HEK293 (cell line): Measurements from ENCODE around the gene LRP1-AS.

Experiments used
- CTCF ChIA-PET: fragments of 350-600 bp; formaldehyde crosslinking; extraction: SDS; loops from one replicate; lab custom pipeline; 2021; ENCODE audit warnings: antibody characterized with exemption; lab: Yijun Ruan, JAX
- POLR2A ChIA-PET: fragments of 300-600 bp; formaldehyde crosslinking; extraction: SDS; loops from one replicate; lab custom pipeline; 2020; ENCODE audit warnings: antibody characterized with exemption, inconsistent platforms; lab: Yijun Ruan, JAX
- H3K27ac ChIP-seq: fragments of 200-500 bp; sonication (Bioruptor generic); 2 replicates; pipeline ENCODE4 v1.5.1; 2014; ENCODE audit warnings: low read depth, low read length, control low read depth, inconsistent platforms; ENCODE audit errors: extremely low read depth
- H3K36me3 ChIP-seq, 2 experiments: fragments of 200-500 bp in 1 of 2; sonication (Bioruptor generic) in 1 of 2; 1 replicate in 1 of 2; 2 replicates in 1 of 2; pipeline ENCODE4 v1.5.1; 2014 to 2017; ENCODE audit warnings: inconsistent platforms in 2 of 2, low read length in 2 of 2; ENCODE audit not compliant: control insufficient read depth in 2 of 2, insufficient read depth in 1 of 2
- H3K4me1 ChIP-seq: fragments of 200-500 bp; sonication (Bioruptor generic); 2 replicates; pipeline ENCODE4 v1.5.1; 2014; ENCODE audit warnings: mild to moderate bottlenecking, low read length, inconsistent platforms; ENCODE audit not compliant: control insufficient read depth, insufficient read depth
- H3K4me3 ChIP-seq: 2 replicates; pipeline ENCODE4 v1.5.1; 2011; ENCODE audit warnings: low read depth, mild to moderate bottlenecking, control low read depth, low read length, moderate library complexity
- H3K9me3 ChIP-seq: fragments of 200-500 bp; sonication (Bioruptor generic); 2 replicates; pipeline ENCODE4 v1.5.1; 2014; ENCODE audit warnings: low read depth, low read length, inconsistent platforms; ENCODE audit not compliant: control insufficient read depth, insufficient read depth
- EGR2 ChIP-seq: fragments of 450-650 bp; formaldehyde crosslinking; IDR thresholded peaks from 2 replicates; pipeline ENCODE4 v1.5.1; 2016; ENCODE audit warnings: low read depth, missing biosample characterization, missing genetic modification characterization
- ELK4 ChIP-seq: IDR thresholded peaks from 2 replicates; pipeline ENCODE4 v1.6.1; 2011; ENCODE audit warnings: mild to moderate bottlenecking, low read depth, low read length, borderline replicate concordance
- GLIS1 ChIP-seq: fragments of 450-650 bp; formaldehyde crosslinking; IDR thresholded peaks from 2 replicates; pipeline ENCODE4 v1.5.1; 2016; ENCODE audit warnings: missing biosample characterization, missing genetic modification characterization
- HIC1 ChIP-seq: fragments of 450-650 bp; formaldehyde crosslinking; IDR thresholded peaks from 2 replicates; pipeline ENCODE4 v1.5.1; 2016; ENCODE audit warnings: missing biosample characterization, missing genetic modification characterization
- HOXA7 ChIP-seq: sonication (generic); formaldehyde crosslinking; IDR thresholded peaks from 2 replicates; pipeline ENCODE4 v1.8.1; 2022; ENCODE audit warnings: missing genetic modification reagents, borderline replicate concordance
- KLF10 ChIP-seq: fragments of 450-650 bp; IDR thresholded peaks from 2 replicates; pipeline ENCODE4 v1.5.1; 2018; ENCODE audit warnings: missing biosample characterization, mild to moderate bottlenecking, missing genetic modification characterization
- OVOL3 ChIP-seq: fragments of 450-650 bp; formaldehyde crosslinking; IDR thresholded peaks from 2 replicates; pipeline ENCODE4 v1.5.1; 2016; ENCODE audit warnings: missing biosample characterization, missing genetic modification characterization
- PRDM6 ChIP-seq: fragments of 450-650 bp; formaldehyde crosslinking; IDR thresholded peaks from 2 replicates; pipeline ENCODE4 v1.5.1; 2017; ENCODE audit warnings: missing biosample characterization, missing genetic modification characterization
- TSHZ1 ChIP-seq: fragments of 450-650 bp; formaldehyde crosslinking; IDR thresholded peaks from 2 replicates; pipeline ENCODE4 v1.5.1; 2016; ENCODE audit warnings: missing biosample characterization, missing genetic modification characterization, borderline replicate concordance
- YY1 ChIP-seq: fragments of 450-650 bp; formaldehyde crosslinking; IDR thresholded peaks from 2 replicates; pipeline ENCODE4 v1.5.1; 2018; ENCODE audit warnings: missing biosample characterization, missing genetic modification characterization
- ZBTB7A ChIP-seq: fragments of 450-650 bp; formaldehyde crosslinking; IDR thresholded peaks from 2 replicates; pipeline ENCODE4 v1.5.1; 2016; ENCODE audit warnings: low read depth, missing biosample characterization, missing genetic modification characterization
- ZFHX2 ChIP-seq: fragments of 450-650 bp; formaldehyde crosslinking; conservative IDR thresholded peaks from 2 replicates; pipeline ENCODE4 v1.5.1; 2016; ENCODE audit warnings: missing biosample characterization, missing genetic modification characterization
- ZFP69B ChIP-seq: fragments of 450-650 bp; formaldehyde crosslinking; IDR thresholded peaks from 2 replicates; pipeline ENCODE4 v1.5.1; 2016; ENCODE audit warnings: missing biosample characterization, missing genetic modification characterization
- ZNF140 ChIP-seq: fragments of 450-650 bp; formaldehyde crosslinking; IDR thresholded peaks from 2 replicates; pipeline ENCODE4 v1.5.1; 2016; ENCODE audit warnings: missing biosample characterization, missing genetic modification characterization
- ZNF169 ChIP-seq: fragments of 450-650 bp; formaldehyde crosslinking; IDR thresholded peaks from 2 replicates; pipeline ENCODE4 v1.5.1; 2016; ENCODE audit warnings: missing biosample characterization, missing genetic modification characterization
- ZNF18 ChIP-seq: fragments of 450-650 bp; formaldehyde crosslinking; IDR thresholded peaks from 2 replicates; pipeline ENCODE4 v1.5.1; 2016; ENCODE audit warnings: missing biosample characterization, missing genetic modification characterization
- ZNF324 ChIP-seq: fragments of 450-650 bp; formaldehyde crosslinking; IDR thresholded peaks from 2 replicates; pipeline ENCODE4 v1.5.1; 2016; ENCODE audit warnings: missing biosample characterization, missing genetic modification characterization
- ZNF416 ChIP-seq: fragments of 450-650 bp; formaldehyde crosslinking; IDR thresholded peaks from 2 replicates; pipeline ENCODE4 v1.5.1; 2016; ENCODE audit warnings: missing biosample characterization, missing genetic modification characterization
- ZNF529 ChIP-seq: fragments of 450-650 bp; formaldehyde crosslinking; IDR thresholded peaks from 2 replicates; pipeline ENCODE4 v1.5.1; 2017; ENCODE audit warnings: missing genetic modification characterization, missing biosample characterization; ENCODE audit not compliant: insufficient replicate concordance
- ZNF624 ChIP-seq: fragments of 450-650 bp; formaldehyde crosslinking; IDR thresholded peaks from 2 replicates; pipeline ENCODE4 v1.5.1; 2017; ENCODE audit warnings: missing biosample characterization, missing genetic modification characterization
- ZNF692 ChIP-seq: fragments of 450-650 bp; formaldehyde crosslinking; IDR thresholded peaks from 2 replicates; pipeline ENCODE4 v1.5.1; 2016; ENCODE audit warnings: missing biosample characterization, missing genetic modification characterization
- ZNF701 ChIP-seq: fragments of 450-650 bp; formaldehyde crosslinking; IDR thresholded peaks from 2 replicates; pipeline ENCODE4 v1.5.1; 2016; ENCODE audit warnings: missing biosample characterization, missing genetic modification characterization
- ZNF843 ChIP-seq: fragments of 450-650 bp; formaldehyde crosslinking; IDR thresholded peaks from 2 replicates; pipeline ENCODE4 v1.5.1; 2016; ENCODE audit warnings: missing biosample characterization, missing genetic modification characterization

Gene LRP1-AS

GRCh38 chr12:57193706-57194245, 46.4 kb upstream of the LRP1-AS start:
- Histone ChIP-seq H3K36me3 (peaks cover 9 to 100% of the 10 kb centered on the region in 2 experiments; a peak in 2 of 3 replicates), H3K27ac (no peak overlapping the region), H3K9me3 (no peaks in the 10 kb centered on the region), H3K4me3 (no peak overlapping the region), H3K4me1 (no peaks in the 10 kb centered on the region)
- TF ChIP-seq ZNF843 (no peak), ZFHX2 (tag by site-specific recombination) (0 out of 2 replicates have a peak, but pooled peaks have one; percentile 37), ZNF140 (tag by site-specific recombination) (no peak)
- CTCF ChIA-PET = interaction anchor here (0.6 to 1.5 kb wide), 6 partner anchors 20 to 500 kb away, joined by 3 to 6 read pairs (median 3); no protein-coding TSS in a partner anchor
- POLR2A ChIA-PET = interaction anchor here (1.2 kb wide), 1 partner anchor 47 kb away, joined by 3 read pairs; no protein-coding TSS in a partner anchor

- POLR2A ChIA-PET = no interaction called here
- H3K27ac ChIP-seq = no peak overlapping the region
- CTCF ChIA-PET = interaction anchor here (0.6 to 1.5 kb wide), 5 partner anchors 47 to 265 kb away, joined by 3 to 4 read pairs (median 3); no protein-coding TSS in a partner anchor
- no peaks in the 10 kb centered on the region for H3K9me3 ChIP-seq
- no peaks in the 10 kb centered on the region for H3K4me1 ChIP-seq
- no peak overlapping the region for H3K4me3 ChIP-seq
- peaks cover 9 to 100% of the 10 kb centered on the region in 2 experiments; a peak in 2 of 3 replicates for H3K36me3 ChIP-seq
- TF ChIP-seq ZNF140 (tag by site-specific recombination) (no peak), ZNF324 (no peak), ZNF18 (no peak), HOXA7 (CRISPR knock-in tag) (no peak), YY1 (tag by site-specific recombination) (no peak), ZNF624 (tag by site-specific recombination) (no peak), PRDM6 (tag by site-specific recombination) (no peak), KLF10 (tag by site-specific recombination) (no peak), ZNF692 (tag by site-specific recombination) (peak; percentile 91), TSHZ1 (tag by site-specific recombination) (no peak), ZNF169 (tag by site-specific recombination) (no peak), ZFHX2 (tag by site-specific recombination) (peak; percentile 80), ELK4 (no peak), ZNF529 (tag by site-specific recombination) (no peak), ZNF416 (tag by site-specific recombination) (no peak), EGR2 (peak; percentile 71), GLIS1 (tag by site-specific recombination) (peak; percentile 53), ZNF701 (tag by site-specific recombination) (no peak), OVOL3 (tag by site-specific recombination) (no peak), ZBTB7A (tag by site-specific recombination) (no peak), ZFP69B (tag by site-specific recombination) (peak; percentile 88), HIC1 (tag by site-specific recombination) (no peak)
Measured at GRCh38 chr12:57192920-57193319, 45.5 kb upstream of the LRP1-AS start.
